ENCODE results near the gene CRIP3.

CRIP3 gene

GRCh38 chr6:43286980-43287716, 21.5 kb downstream of the CRIP3 start:
- DNase-seq: no peak

- DNase-seq: no peak
These were observed 22.1 kb downstream of the CRIP3 start for GRCh38 chr6:43286456-43286979.

- no peak for DNase-seq
These were observed 22.8 kb downstream of the CRIP3 start for GRCh38 chr6:43285832-43286231.

GRCh38 chr6:43284991-43285781, 23.4 kb downstream of the CRIP3 start:
- DNase-seq: no peak

GRCh38 chr6:43283905-43284304, 24.7 kb downstream of the CRIP3 start:
- DNase-seq: no peak

- DNase-seq: no peak
These were observed 25.1 kb downstream of the CRIP3 start for GRCh38 chr6:43283514-43283901.

GRCh38 chr6:43282636-43283513, 25.8 kb downstream of the CRIP3 start:
- no peak for DNase-seq

GRCh38 chr6:43282060-43282459, 26.6 kb downstream of the CRIP3 start:
- DNase-seq: no peak

GRCh38 chr6:43280234-43280633, 28.4 kb downstream of the CRIP3 start:
- no peak for DNase-seq

- no peak for DNase-seq
These were observed 30.0 kb downstream of the CRIP3 start for GRCh38 chr6:43278524-43279078.

GRCh38 chr6:43277643-43278523, 30.7 kb downstream of the CRIP3 start:
- DNase-seq: no peak

GRCh38 chr6:43277306-43277642, 31.4 kb downstream of the CRIP3 start:
- no peak for DNase-seq

GRCh38 chr6:43276577-43277305, 31.9 kb downstream of the CRIP3 start:
- DNase-seq: no peak

- no peak for DNase-seq
These were observed 32.6 kb downstream of the CRIP3 start for GRCh38 chr6:43275801-43276576.

- no peak for DNase-seq
These were observed 33.6 kb downstream of the CRIP3 start for GRCh38 chr6:43274916-43275597.

- no peak for DNase-seq
These were observed 34.3 kb downstream of the CRIP3 start for GRCh38 chr6:43274127-43274915.

GRCh38 chr6:43273707-43274106, 34.9 kb downstream of the CRIP3 start:
- no peak for DNase-seq

- DNase-seq: no peak
These were observed 36.7 kb downstream of the CRIP3 start for GRCh38 chr6:43271944-43272343.
